GM08714 (cell line): ENCODE data around the gene NDEL1.
A peak's percentile ranks its signal among the peaks of the same experiment; 100 is the strongest.
"Not testable (repeated sequence)": the region's sequence is repeated elsewhere in the genome, so short reads cannot be mapped to it uniquely, and the experiment has no call there.

Source experiments
- H3K4me3 ChIP-seq: fragments of 200-500 bp; sonication (Bioruptor generic); 2 replicates; pipeline ENCODE4 v1.5.1; 2014; ENCODE audit warnings: mild to moderate bottlenecking, low read length, inconsistent platforms
- ZNF274 ChIP-seq: IDR thresholded peaks from 2 replicates; pipeline ENCODE4 v1.6.1; 2012; ENCODE audit warnings: mild to moderate bottlenecking, low read depth, low read length

Gene NDEL1, protein sequence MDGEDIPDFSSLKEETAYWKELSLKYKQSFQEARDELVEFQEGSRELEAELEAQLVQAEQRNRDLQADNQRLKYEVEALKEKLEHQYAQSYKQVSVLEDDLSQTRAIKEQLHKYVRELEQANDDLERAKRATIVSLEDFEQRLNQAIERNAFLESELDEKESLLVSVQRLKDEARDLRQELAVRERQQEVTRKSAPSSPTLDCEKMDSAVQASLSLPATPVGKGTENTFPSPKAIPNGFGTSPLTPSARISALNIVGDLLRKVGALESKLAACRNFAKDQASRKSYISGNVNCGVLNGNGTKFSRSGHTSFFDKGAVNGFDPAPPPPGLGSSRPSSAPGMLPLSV

DNA sequence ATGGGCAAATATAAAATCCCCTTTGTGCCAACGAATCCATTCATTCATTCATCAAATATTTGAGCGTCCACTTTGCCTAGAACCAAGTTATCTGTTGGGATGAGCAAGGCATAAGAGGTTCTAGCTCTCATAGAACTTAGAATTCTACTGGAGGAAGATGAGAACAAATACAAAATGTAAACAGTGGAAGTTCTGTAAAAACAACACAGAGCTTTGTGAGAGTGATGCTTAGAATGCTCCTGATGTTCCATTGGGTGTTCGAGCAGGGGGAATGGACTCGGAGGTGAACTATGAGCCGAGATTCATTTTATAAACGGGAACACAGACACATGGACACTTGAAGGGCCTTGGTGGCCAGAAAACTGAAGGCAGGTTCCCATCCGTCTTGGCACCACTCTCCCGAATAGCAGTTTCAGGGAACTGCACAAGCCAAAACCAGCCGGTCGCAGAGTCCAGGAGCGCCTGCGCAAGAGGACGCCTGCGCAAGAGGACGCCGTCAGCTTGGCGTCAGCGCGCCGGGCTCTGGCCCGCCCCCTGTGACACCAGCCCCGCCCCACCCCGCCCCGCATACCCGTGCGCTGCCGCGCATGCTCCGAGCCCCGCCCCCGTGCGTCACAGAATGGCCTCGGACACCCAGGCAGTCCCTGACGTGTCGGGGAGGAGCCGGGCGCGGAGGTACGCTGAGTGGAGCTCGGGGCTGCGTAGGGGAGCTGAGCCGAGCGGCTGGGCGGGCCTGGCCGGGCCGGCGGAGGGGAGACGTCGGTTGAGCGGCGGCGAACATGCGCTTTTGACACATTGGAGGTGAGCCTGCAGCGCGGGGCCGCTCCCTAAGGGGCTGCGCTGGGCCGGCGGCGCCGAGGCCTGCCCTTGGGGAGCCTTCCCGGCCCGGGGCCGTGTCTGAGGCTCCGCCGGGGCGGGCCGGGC, at the start of gene NDEL1:
Gene NDEL1 (plus strand): TSS at position 640 of the 924 bp plus-strand sequence. CDS start 8,388 bp downstream, outside the sequence.
- no peak for TF ChIP-seq ZNF274
- H3K4me3 ChIP-seq: peak within 1 kb of the TSS; percentile 97

GRCh38 chr17:8386841-8387240, 48.8 kb upstream of the NDEL1 start:
- TF ChIP-seq ZNF274: no peak
- no peak overlapping the region for H3K4me3 ChIP-seq

DNA sequence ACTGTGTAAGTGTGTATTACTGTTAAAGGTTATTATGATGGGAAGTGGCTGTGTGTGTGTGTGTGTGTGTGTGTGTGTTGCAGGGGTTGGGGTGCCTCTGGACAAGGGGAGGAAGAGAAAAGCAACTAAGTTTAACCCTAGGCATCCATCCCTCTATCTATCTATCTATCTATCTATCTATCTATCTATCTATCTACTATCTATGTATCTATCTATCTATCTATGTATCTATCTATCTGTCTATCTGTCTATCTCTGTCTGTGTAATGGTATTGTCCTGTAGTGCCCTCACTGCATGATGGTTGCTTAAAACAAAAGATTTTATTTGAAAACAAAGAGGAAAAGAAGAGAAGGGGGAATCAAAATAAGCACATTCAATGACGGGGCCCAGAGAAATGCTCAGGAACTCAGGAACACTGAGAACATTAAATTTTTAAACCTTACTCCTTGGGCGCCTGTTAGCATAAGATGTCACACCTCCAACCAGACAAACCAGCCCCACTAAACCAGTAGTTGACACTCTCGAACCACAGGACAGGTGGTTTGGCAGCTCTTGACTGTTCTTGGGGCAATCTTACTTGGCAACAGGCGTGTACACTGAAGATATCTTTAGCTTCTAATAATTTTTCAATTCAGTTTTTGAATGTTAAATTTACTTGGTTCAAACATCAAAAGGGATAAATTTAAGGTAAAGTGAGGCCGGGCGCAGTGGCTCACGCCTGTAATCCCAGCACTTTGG, 47.6 kb upstream of the NDEL1 start:
- no peak for TF ChIP-seq ZNF274

DNA sequence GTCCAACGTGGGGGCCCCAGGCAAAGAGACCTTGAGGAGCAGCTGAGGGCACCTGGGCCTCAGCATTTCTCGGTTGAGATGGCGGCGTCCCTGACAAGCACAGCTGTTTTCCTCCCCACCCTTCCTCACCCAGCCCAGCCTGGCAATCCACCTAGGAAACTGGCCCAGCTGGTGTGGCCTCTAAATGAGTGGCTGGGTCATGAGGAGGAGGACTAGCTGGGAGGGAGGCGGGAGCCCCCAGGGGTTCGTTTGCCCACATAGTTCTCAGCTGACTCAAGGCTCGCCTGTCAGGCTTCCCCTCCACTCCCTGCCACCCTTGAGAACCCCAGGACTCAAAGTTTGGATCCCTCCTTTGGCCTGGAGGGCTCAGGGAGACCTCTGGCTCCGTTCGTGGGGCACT, 44.0 kb upstream of the NDEL1 start:
- no peak for TF ChIP-seq ZNF274
- H3K4me3 ChIP-seq: no peak overlapping the region

More for the DNA sequence above, 47.6 kb upstream of the NDEL1 start:
- no peak overlapping the region for H3K4me3 ChIP-seq

DNA sequence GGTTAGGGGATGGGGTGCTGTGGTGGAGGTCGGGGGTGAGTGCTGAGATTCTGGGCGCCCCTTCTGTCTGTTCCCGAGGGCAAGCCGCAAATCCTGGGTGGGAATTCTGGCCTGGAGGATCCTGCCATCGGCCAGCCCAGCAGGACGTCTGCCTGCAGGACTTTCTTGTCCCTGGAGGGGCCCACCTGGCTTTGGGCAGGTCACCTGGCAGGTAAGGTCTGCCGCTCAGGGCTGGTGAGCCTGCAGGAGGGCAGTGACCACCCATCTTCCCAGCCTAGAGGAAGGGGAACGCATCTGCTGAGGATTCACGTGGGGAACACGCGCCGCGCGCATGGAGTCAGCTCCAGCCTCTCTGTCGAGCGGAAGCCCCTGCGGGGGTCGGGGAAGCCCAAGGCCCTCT, 43.4 kb upstream of the NDEL1 start:
- H3K4me3 ChIP-seq: no peak overlapping the region
- no peak for TF ChIP-seq ZNF274

DNA sequence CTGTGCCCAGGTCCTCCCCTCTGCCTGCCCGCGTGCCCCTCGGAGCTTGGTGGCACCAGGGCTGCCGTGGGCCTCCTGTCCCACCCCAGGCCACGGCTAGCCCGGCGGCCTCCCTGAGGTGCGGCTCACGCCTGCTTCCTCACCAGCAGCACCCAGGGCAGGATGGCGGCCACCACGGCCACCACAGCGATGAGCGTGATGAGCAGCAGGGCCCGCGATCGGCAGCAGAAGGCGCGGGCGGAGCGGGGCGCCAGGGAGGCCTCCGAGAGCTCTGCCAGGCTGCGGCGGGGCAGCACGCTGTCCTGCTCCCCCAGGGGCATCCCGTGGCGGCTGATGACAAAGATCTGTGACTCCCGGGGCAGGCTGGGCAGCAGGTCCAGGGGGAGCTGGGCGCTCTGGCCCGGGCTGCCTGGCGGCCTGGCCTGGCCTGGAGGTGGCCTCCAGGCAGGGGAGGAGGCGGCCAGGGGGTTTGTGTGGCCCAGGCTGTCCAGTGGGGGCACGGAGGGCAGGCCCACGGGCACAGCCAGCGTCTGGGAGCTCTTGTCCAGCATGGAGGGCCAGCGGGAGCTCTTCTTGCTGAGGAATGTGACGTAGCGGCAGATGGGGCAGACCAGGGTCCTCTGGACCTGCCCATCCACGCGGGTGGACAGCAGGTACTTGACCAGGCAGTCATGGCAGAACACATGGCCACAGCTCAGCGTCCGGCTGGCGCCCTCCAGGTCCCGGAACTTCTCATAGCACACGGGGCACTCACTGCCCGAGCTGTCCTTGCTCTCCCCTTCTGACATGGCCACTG, 42.8 kb upstream of the NDEL1 start:
- TF ChIP-seq ZNF274: no peak
- H3K4me3 ChIP-seq: no peak overlapping the region

DNA sequence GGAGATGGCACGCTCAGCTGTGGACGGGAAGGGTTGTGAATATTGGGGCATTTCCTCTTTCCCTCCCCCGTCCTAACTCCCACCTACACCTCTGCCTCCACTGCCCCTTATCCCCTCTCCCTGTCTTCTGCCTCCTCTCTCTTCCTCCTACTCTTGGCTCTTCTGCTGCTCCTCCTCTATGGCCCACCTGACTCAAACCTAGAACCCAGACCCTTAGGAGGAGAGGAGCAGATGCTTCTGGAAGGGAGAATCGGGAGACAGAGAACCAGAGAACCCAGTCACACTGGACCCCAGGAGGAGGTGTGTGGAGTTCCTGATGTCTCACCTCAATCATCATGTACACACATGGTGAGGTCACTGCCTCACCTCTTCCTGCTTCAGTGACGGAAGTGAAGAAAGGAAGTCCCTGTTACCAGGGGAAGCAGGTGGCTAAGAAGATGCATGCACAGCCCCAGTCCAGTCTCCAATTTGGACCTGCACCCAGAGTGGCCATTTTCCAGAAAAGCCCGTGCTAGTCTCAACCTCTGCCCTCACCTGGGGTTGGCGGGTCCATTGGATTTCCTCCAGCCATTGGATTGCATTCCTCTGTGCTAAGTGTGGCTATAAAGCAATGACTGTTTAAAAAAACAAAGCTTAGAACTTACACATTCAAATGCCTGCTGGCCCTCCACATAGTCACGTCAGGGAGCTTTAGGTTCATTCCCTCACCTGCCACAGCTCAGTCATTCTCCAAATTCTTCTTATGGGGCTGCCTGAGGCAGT, 42.0 kb upstream of the NDEL1 start:
- H3K4me3 ChIP-seq: no peak overlapping the region

GRCh38 chr17:8394497-8394896, 41.2 kb upstream of the NDEL1 start:
- H3K4me3 ChIP-seq: not testable (repeated sequence)

More for the DNA sequence above, 42.0 kb upstream of the NDEL1 start:
- no peak for TF ChIP-seq ZNF274

DNA sequence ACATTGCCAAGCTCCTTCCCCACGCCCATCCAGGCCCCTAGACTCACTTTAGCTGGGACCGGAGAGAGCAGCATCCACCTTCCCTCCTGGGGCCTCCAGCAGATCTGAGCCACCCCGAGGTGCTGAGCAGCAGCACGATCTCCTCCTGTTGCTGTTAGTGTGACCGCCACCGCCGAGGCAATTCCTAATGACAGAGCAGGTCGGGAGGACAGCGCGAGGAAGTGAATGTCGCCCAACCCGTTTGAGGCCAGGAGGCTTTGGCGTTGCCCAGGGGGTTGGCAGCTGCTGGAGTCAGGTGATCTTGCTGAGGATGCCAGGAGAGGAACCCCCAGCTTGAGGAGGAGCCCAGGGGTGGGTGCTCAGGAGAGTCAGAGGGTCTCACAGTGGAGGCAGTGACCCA, 38.0 kb upstream of the NDEL1 start, which contains the start of gene RNF222:
Gene RNF222 (minus strand): TSS at position 192 of the 400 bp plus-strand sequence. CDS start 4,366 bp downstream, outside the sequence.
- TF ChIP-seq ZNF274: no peak
- no peak within 1 kb of the TSS for H3K4me3 ChIP-seq

DNA sequence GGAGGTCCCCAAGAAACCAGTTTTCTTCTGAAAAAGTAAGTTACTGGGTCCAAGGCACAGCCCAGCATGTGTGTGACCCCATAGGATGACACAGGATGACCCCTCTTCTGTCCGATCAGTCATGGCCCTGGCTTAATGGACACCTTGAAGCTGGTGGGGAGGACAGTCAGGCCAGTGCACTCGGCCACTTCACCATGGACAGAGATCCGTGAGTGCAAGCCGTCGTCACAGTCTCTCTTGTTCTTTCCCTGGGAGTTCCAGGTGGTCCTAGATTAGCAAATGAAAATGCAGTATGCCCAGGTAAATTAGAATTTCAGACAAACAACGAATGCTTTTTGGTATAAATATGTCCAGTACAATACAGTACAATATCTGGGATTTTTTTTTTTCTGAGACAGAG, 36.7 kb upstream of the NDEL1 start:
- no peak overlapping the region for H3K4me3 ChIP-seq
- TF ChIP-seq ZNF274: no peak

DNA sequence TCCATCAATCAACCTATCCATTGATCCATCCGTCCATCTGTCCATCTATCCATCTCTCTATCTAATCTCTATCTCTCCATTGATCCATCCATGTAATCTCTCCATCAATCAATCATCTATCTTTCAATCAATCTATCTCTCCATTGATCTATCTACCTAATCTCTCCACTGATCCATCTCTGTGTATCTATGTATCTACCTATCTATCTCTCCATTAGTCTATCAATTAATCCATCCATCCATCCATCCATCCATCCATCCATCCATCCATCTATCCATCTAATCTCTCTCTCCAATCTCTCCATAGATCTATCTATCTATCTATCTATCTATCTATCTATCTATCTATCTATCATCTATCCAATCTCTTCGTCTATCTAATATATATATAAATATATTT, 34.6 kb upstream of the NDEL1 start:
- H3K4me3 ChIP-seq: no peak overlapping the region
- no peak for TF ChIP-seq ZNF274

GRCh38 chr17:8402921-8403536, 32.7 kb upstream of the NDEL1 start:
- no peak for TF ChIP-seq ZNF274
- no peak overlapping the region for H3K4me3 ChIP-seq

DNA sequence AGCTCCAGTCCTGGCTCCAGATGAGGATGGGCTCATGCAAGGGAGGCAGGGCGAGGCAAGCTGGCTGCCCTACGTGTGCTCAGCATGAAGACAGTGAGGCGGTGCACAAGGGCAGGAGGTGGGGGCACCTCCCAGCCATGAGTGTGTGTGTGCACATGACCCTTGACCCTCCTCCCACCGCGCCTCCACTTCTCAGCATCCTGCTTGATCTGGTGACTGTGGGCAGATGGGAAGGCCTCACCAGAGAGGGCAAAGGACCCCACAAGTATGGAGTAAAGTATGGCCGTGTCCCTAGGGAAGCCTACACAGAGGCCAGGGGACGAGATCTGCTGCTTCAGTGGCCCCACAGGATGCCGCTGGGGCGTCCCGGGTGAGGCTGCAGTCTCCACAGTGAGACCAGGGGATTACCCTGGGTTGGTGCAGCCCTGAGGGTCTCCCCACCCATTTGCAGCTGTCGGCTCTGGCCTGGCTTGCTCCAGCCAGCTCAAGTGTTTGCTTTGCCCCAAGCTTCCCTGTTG, 30.1 kb upstream of the NDEL1 start:
- TF ChIP-seq ZNF274: no peak
- H3K4me3 ChIP-seq: no peak overlapping the region
